Right lobe of liver (tissue), 4 donors: Measurements from ENCODE around the gene DENR.

Source experiments
- POLR2A ChIP-seq: fragments of 450-650 bp; IDR thresholded peaks from one replicate; pipeline ENCODE4 v1.6.1; 2017; ENCODE audit warnings: antibody characterized with exemption, mild to moderate bottlenecking
- TF ChIP-seq, protein P1 (sequence below), 4 donors: fragments of 200-600 bp in 3 of 4; fragments of 450-650 bp in 1 of 4; IDR thresholded peaks; one replicate each; pipeline versions ENCODE4 v1.5.1 to v1.8.0; 2016 to 2022; ENCODE audit warnings: antibody characterized with exemption in 4 of 4, mild to moderate bottlenecking in 2 of 4
- donor health status: DM: no; HTN: no; CAD: no.
- donor health status: DM: no; HTN: no; CAD: no.
- donor health status: DM: no; HTN: yes; CAD: no.

DNA sequence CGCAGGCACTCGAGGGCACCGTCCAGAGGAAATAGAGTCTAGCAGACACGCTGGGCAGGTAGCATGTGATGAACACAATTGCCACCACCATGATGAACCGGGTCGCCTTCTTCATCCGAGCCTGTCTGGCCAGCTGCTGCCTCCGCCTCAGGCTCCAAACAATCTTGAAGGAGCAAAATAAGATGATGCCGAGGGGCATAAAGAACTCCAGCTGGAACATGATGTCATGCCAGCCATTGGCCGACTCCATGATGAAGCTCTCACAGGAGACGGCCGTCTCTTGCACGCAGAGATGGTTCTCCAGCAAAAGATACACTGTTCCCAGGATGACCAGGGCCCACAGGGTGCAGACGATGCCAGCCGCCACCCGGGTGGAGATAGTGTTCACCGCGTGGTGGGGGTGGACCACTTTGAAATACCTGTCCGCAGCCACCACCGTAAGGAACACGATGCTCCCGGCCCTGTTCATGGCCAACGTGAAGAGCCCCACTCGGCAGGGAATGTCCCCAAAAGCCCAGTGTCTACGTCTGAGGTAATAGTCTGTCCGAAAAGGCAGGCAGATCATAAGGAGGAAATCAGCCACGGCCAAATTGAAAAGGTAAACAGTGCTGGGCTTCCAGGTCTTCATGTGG lies 22.9 kb upstream of the DENR start:
- TF ChIP-seq, protein P1, sequence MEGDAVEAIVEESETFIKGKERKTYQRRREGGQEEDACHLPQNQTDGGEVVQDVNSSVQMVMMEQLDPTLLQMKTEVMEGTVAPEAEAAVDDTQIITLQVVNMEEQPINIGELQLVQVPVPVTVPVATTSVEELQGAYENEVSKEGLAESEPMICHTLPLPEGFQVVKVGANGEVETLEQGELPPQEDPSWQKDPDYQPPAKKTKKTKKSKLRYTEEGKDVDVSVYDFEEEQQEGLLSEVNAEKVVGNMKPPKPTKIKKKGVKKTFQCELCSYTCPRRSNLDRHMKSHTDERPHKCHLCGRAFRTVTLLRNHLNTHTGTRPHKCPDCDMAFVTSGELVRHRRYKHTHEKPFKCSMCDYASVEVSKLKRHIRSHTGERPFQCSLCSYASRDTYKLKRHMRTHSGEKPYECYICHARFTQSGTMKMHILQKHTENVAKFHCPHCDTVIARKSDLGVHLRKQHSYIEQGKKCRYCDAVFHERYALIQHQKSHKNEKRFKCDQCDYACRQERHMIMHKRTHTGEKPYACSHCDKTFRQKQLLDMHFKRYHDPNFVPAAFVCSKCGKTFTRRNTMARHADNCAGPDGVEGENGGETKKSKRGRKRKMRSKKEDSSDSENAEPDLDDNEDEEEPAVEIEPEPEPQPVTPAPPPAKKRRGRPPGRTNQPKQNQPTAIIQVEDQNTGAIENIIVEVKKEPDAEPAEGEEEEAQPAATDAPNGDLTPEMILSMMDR (IDR thresholded peaks at IDR 0.05): no peak
- no peak for TF ChIP-seq POLR2A
